Stimulated activated memory B cell treated with anti-CD40 and anti-IgM and Interleukin-4, amounts not matched to agents 10 μg/mL and 1 μg/mL and 100 μg/mL, for 72 hours (primary cell): ENCODE results near the gene DIP2B.
"Not testable (repeated sequence)": the region's sequence is repeated elsewhere in the genome, so short reads cannot be mapped to it uniquely, and the experiment has no call there.

Source experiments
- ATAC-seq: fragments of 150-1000 bp; cut with Tn5 transposase; 2 replicates; pipeline ENCODE4 v1.10.0; 2021
- H3K27ac Mint-ChIP-seq: one replicate; pipeline ENCODE4 v1.8.0; 2022; ENCODE audit warnings: mild to moderate bottlenecking, mixed read lengths
- H3K27me3 Mint-ChIP-seq: one replicate; pipeline ENCODE4 v1.8.0; 2022; ENCODE audit warnings: mixed read lengths
- H3K36me3 Mint-ChIP-seq: one replicate; pipeline ENCODE4 v1.8.0; 2022; ENCODE audit warnings: mixed read lengths
- H3K4me1 Mint-ChIP-seq: one replicate; pipeline ENCODE4 v1.8.0; 2022; ENCODE audit warnings: mixed read lengths
- H3K4me3 Mint-ChIP-seq: one replicate; pipeline ENCODE4 v1.8.0; 2022; ENCODE audit warnings: mild to moderate bottlenecking, moderate library complexity, mixed read lengths
- H3K9me3 Mint-ChIP-seq: one replicate; pipeline ENCODE4 v1.8.0; 2022; ENCODE audit warnings: mixed read lengths

The DIP2B gene

DNA sequence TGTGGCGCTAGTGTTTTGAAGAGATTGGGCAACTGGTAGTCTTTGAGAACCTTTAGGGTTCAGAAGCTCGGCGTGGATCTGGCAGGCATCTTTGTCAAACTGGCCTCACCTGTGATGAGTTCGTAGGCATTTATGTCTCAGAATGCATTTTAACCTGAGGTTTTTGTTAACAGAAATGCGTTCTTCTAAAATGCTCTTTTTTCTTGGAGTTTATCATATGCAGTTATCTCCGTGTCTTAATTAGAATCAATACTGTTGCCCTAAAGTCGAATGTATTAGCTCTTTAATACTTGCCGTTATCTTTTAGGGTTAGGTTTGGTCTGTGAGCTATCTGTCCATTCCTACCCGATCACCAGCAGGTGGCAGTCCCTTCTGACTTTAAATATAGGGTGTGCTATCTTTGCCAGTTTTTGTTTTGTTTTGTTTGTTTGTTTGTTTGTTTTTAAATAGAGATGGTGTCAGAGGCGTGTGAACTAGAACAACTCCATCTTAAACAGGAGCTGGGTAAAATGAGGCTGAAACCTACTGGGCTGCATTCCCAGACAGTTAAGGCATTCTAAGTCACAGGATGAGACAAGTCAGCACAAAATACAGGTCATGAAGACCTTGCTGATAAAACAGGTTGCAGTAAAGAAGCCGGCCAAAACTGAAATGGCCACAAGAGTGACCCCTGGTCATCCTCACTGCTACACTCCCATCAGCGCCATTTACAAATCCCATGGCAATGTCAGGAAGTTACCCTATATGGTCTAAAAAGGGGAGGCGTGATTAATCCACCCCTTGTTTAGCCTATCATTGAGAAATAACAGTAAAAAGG lies 260.5 kb downstream of the DIP2B start:
- Mint-ChIP-seq H3K4me1 (peaks cover 38% of the 10 kb centered on the region), H3K4me3 (peak overlapping the region; percentile 98), H3K9me3 (peaks cover 4% of the 10 kb centered on the region), H3K27ac (peak overlapping the region; percentile 97), H3K27me3 (no peaks in the 10 kb centered on the region), H3K36me3 (no peaks in the 10 kb centered on the region)
- ATAC-seq = peak; percentile 44

DNA sequence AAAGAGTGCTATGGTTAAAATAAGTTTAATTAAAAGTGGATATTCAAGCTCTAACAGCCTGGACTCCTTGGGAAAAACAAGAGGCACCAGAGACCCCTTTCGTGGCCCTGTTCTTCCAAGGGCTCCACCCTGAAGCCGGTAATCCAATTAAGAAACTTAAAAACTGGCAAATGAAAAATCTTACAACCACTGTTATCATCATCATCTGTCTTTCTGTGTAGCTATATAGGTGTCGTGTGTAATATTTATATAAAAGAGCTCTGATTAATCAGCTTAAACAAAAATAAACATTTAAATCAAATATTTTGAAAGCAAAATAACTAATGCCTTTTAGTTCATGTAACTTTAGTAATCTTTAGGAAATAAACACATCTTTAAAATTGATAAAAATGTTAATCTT lies 263.6 kb downstream of the DIP2B start:
- peaks cover 2% of the 10 kb centered on the region for H3K9me3 Mint-ChIP-seq
- ATAC-seq = no peak
- no peak overlapping the region for H3K4me3 Mint-ChIP-seq
- no peaks in the 10 kb centered on the region for H3K27me3 Mint-ChIP-seq
- H3K27ac Mint-ChIP-seq = no peak overlapping the region
- peaks cover 15% of the 10 kb centered on the region for H3K4me1 Mint-ChIP-seq
- peaks cover 21% of the 10 kb centered on the region for H3K36me3 Mint-ChIP-seq

- H3K9me3 Mint-ChIP-seq, H3K27me3 Mint-ChIP-seq, ATAC-seq: not testable (repeated sequence)
Observed at GRCh38 chr12:50768813-50769212, 264.0 kb downstream of the DIP2B start.

GRCh38 chr12:50771409-50771808 lies 266.6 kb downstream of the DIP2B start:
- no peak for ATAC-seq
- peaks cover 2% of the 10 kb centered on the region for H3K9me3 Mint-ChIP-seq
- H3K4me1 Mint-ChIP-seq = peaks cover 21% of the 10 kb centered on the region
- no peak overlapping the region for H3K4me3 Mint-ChIP-seq
- no peaks in the 10 kb centered on the region for H3K27me3 Mint-ChIP-seq
- no peak overlapping the region for H3K27ac Mint-ChIP-seq
- peaks cover 29% of the 10 kb centered on the region for H3K36me3 Mint-ChIP-seq

More at GRCh38 chr12:50768813-50769212, 264.0 kb downstream of the DIP2B start:
- Mint-ChIP-seq H3K4me1 (peaks cover 19% of the 10 kb centered on the region), H3K36me3 (peaks cover 25% of the 10 kb centered on the region)
- not testable (repeated sequence) for H3K27ac Mint-ChIP-seq, H3K4me3 Mint-ChIP-seq

- Mint-ChIP-seq H3K4me1 (peaks cover 22% of the 10 kb centered on the region), H3K4me3 (no peak overlapping the region), H3K27ac (no peak overlapping the region), H3K9me3 (peaks cover 2% of the 10 kb centered on the region), H3K36me3 (peaks cover 29% of the 10 kb centered on the region), H3K27me3 (no peaks in the 10 kb centered on the region)
- no peak for ATAC-seq
Observed at GRCh38 chr12:50772470-50772869, 267.7 kb downstream of the DIP2B start.

GRCh38 chr12:50772877-50773276 lies 268.1 kb downstream of the DIP2B start:
- peaks cover 2% of the 10 kb centered on the region for H3K9me3 Mint-ChIP-seq
- H3K4me1 Mint-ChIP-seq = peaks cover 22% of the 10 kb centered on the region

DNA sequence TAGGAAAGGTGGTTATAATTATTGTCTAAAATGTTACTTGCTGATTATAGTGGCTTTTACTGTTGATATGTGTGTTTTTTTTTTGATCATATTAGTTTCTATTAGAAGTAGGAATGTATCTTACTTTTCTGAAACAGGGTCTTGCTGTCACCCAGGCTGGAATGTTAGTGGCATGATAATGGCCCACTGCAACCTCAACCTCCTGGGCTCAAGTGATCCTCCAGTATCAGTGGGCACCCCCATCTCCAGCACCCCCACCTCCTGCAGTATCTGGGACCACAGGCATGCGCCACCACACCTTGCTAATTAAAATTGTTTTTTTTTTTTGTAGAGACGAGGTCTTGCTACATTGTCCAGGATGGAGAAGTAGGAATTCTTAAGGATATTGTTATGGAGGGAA lies 270.5 kb downstream of the DIP2B start:
- H3K9me3 Mint-ChIP-seq = peaks cover 2% of the 10 kb centered on the region
- no peak overlapping the region for H3K4me3 Mint-ChIP-seq
- ATAC-seq = no peak
- H3K27me3 Mint-ChIP-seq = no peaks in the 10 kb centered on the region
- no peak overlapping the region for H3K27ac Mint-ChIP-seq
- H3K4me1 Mint-ChIP-seq = peaks cover 36% of the 10 kb centered on the region
- H3K36me3 Mint-ChIP-seq = peaks cover 36% of the 10 kb centered on the region

More at GRCh38 chr12:50772877-50773276, 268.1 kb downstream of the DIP2B start:
- no peak overlapping the region for H3K27ac Mint-ChIP-seq
- peaks cover 29% of the 10 kb centered on the region for H3K36me3 Mint-ChIP-seq
- no peak for ATAC-seq
- no peak overlapping the region for H3K4me3 Mint-ChIP-seq
- H3K27me3 Mint-ChIP-seq = no peaks in the 10 kb centered on the region

DNA sequence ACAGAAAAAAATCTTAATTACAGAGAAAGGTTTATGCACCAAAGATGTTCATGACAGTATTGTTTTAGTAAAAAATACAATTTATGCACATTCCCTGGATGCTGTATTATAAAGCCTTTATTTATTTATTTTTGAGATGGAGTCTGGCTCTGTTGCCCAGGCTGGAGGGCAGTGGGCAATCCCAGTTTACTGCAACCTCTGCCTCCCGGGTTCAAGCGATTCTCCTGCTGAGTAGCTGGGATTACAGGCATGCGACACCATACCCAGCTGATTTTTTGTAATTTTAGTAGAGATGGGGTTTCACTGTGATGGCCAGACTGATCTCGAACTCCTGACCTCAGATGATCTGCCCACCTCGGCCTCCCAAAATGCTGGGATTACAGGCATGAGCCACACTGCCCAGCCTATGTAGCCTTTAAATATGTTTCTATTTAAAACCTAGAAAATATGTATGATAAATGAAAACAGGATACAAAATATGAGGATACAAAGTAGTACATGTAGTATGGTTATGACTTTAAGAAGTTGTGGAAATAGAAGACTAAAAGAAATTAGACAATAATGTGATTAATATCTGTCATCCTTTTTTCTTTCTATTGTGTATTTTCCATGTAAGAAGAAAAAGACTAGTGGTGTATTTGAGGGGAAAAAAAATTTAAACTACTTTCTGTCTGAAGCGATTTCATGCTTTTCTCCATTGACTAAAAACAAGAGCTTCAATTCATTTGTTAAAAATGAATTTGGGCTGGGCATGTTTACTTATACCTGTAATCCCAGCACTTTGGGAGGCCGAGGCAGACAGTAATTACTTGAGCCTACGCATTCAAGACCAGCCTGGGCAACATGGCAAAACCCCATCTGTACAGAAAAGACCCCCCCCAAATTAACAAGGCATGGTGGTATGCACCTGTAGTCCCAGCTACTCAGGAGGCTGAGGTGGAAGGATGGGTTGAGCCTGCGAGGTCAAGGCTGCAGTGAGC lies 272.3 kb downstream of the DIP2B start:
- peaks cover 36% of the 10 kb centered on the region for H3K4me1 Mint-ChIP-seq
- H3K36me3 Mint-ChIP-seq = peaks cover 32% of the 10 kb centered on the region
- no peak for ATAC-seq
- H3K27me3 Mint-ChIP-seq = no peaks in the 10 kb centered on the region
- H3K9me3 Mint-ChIP-seq = peaks cover 2% of the 10 kb centered on the region
- H3K4me3 Mint-ChIP-seq = no peak overlapping the region
- no peak overlapping the region for H3K27ac Mint-ChIP-seq

- Mint-ChIP-seq H3K27ac (peak overlapping the region; percentile 6), H3K4me1 (peaks cover 31% of the 10 kb centered on the region), H3K9me3 (no peaks in the 10 kb centered on the region), H3K4me3 (no peak overlapping the region), H3K36me3 (peaks cover 16% of the 10 kb centered on the region), H3K27me3 (no peaks in the 10 kb centered on the region)
- ATAC-seq = no peak
Observed at GRCh38 chr12:50778663-50779590, 274.1 kb downstream of the DIP2B start.

GRCh38 chr12:50780013-50780412 lies 275.2 kb downstream of the DIP2B start:
- peaks cover 32% of the 10 kb centered on the region for H3K4me1 Mint-ChIP-seq
- H3K27ac Mint-ChIP-seq = no peak overlapping the region
- ATAC-seq = no peak
- H3K9me3 Mint-ChIP-seq = no peaks in the 10 kb centered on the region
- H3K36me3 Mint-ChIP-seq = peaks cover 22% of the 10 kb centered on the region
- no peak overlapping the region for H3K4me3 Mint-ChIP-seq
- H3K27me3 Mint-ChIP-seq = no peaks in the 10 kb centered on the region

DNA sequence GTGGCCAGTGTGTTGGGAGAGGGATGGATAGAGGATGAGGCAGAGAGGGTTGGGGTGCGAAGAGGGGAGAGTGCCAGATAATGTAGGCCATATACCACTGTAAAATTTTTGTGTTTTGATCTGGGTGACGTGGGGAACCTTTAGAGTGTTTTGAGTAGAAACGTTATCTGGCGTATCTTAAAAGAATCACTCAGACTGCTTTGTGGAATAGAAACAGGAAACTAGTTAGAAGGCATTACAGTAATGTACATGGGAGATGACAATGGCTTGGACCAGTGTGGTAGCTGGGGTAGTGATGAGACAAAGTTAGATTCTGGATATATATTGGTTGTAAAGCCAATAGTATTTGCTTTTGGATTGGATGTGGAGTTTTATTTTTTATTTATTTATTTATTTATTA lies 279.7 kb downstream of the DIP2B start:
- no peak overlapping the region for H3K27ac Mint-ChIP-seq
- H3K36me3 Mint-ChIP-seq = peaks cover 50% of the 10 kb centered on the region

GRCh38 chr12:50785406-50786001 lies 280.7 kb downstream of the DIP2B start:
- H3K36me3 Mint-ChIP-seq = peaks cover 51% of the 10 kb centered on the region
- peaks cover 8% of the 10 kb centered on the region for H3K9me3 Mint-ChIP-seq
- H3K4me1 Mint-ChIP-seq = peaks cover 7% of the 10 kb centered on the region
- no peaks in the 10 kb centered on the region for H3K27me3 Mint-ChIP-seq
- no peak overlapping the region for H3K4me3 Mint-ChIP-seq
- no peak for ATAC-seq
- no peak overlapping the region for H3K27ac Mint-ChIP-seq

More for the DNA sequence above, 279.7 kb downstream of the DIP2B start:
- Mint-ChIP-seq H3K4me1 (peaks cover 9% of the 10 kb centered on the region), H3K4me3 (no peak overlapping the region), H3K9me3 (peaks cover 8% of the 10 kb centered on the region), H3K27me3 (no peaks in the 10 kb centered on the region)
- ATAC-seq = no peak

- Mint-ChIP-seq H3K27ac (no peak overlapping the region), H3K4me1 (peaks cover 15% of the 10 kb centered on the region), H3K27me3 (no peaks in the 10 kb centered on the region), H3K4me3 (no peak overlapping the region), H3K36me3 (peaks cover 61% of the 10 kb centered on the region), H3K9me3 (peaks cover 8% of the 10 kb centered on the region)
- no peak for ATAC-seq
Observed at GRCh38 chr12:50786498-50787231, 281.9 kb downstream of the DIP2B start.

DNA sequence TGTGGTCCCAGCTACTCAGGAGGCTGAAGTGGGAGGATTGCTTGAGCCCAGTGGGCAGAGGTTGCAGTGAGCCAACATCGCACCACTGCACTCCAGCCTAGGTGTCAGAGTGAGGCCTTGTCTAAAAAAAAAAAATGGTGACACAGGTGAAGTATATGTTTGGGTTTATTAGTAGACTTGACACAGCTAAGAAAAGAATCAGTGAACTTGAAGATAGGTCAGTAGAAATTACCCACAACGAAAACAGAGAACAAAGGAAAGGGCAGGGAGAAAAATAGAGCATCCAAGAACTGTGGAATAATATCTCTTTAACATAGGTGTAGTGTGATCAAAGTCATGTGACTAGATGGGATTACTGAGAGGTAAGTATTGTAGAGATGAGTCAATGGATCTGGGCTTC lies 282.8 kb downstream of the DIP2B start:
- Mint-ChIP-seq H3K36me3 (peaks cover 58% of the 10 kb centered on the region), H3K27ac (no peak overlapping the region), H3K4me1 (peaks cover 15% of the 10 kb centered on the region), H3K27me3 (no peaks in the 10 kb centered on the region), H3K4me3 (no peak overlapping the region), H3K9me3 (peaks cover 8% of the 10 kb centered on the region)
- ATAC-seq = no peak
